ENCODE data around the gene PGM3. TPM values are rescaled to one million over a fixed set of nuclear protein-coding genes. Genes with fewer than 3 reads are reported as not detected.

PGM3 gene
- total RNA-seq, 1 experiment from 2014 or later: 17.0 TPM

GRCh38 chr6:83126807-83127206 is 66.3 kb downstream of the PGM3 start:
- no peak for ATAC-seq
- H2AFZ ChIP-seq (ENCODE audit: low read length): no peak overlapping the region
- H3K27ac ChIP-seq (ENCODE audit: low read length): no peak overlapping the region
- H3K4me1 ChIP-seq (ENCODE audit: insufficient read depth, low read length): no peaks in the 10 kb centered on the region
- H3K36me3 ChIP-seq (ENCODE audit: low read depth, low read length): no peaks in the 10 kb centered on the region
- H3K27me3 ChIP-seq (ENCODE audit: low read length): no peaks in the 10 kb centered on the region
- ChIA-PET POLR2A (ENCODE audit: unreplicated experiment) (no interaction called here), CTCF (interaction anchor here (0.6 kb wide), 1 partner anchor 8 kb away, joined by 4 read pairs; no protein-coding TSS in a partner anchor)
- DNase-seq: no peak
- H3K9me2 ChIP-seq (replicated peaks; ENCODE audit: low read length): no peaks in the 10 kb centered on the region
- H3F3A ChIP-seq (ENCODE audit: low read length, unreplicated experiment): no peaks in the 10 kb centered on the region
- no TSS peak for BruUV-seq (replicated peaks)
- no peak overlapping the region for H3K4me3 ChIP-seq (ENCODE audit: low read length)
- no peaks in the 10 kb centered on the region for H3K9me3 ChIP-seq (ENCODE audit: low read length)
- no peak overlapping the region for H3K9ac ChIP-seq (ENCODE audit: low read length)
- intact Hi-C loops (cut with micrococcal nuclease): no loop called here
- no peak overlapping the region for H3K4me2 ChIP-seq (ENCODE audit: low read length)
- TF ChIP-seq EZH2 (IDR thresholded peaks at IDR 0.05; ENCODE audit: low read length, unreplicated experiment) (no peak), CTCF (conservative IDR thresholded peaks at IDR 0.05; ENCODE audit: low read depth, low read length) (no peak)
- H4K20me1 ChIP-seq (ENCODE audit: low read length): no peaks in the 10 kb centered on the region
- no peaks in the 10 kb centered on the region for H3K79me2 ChIP-seq (ENCODE audit: low read length)

DNA sequence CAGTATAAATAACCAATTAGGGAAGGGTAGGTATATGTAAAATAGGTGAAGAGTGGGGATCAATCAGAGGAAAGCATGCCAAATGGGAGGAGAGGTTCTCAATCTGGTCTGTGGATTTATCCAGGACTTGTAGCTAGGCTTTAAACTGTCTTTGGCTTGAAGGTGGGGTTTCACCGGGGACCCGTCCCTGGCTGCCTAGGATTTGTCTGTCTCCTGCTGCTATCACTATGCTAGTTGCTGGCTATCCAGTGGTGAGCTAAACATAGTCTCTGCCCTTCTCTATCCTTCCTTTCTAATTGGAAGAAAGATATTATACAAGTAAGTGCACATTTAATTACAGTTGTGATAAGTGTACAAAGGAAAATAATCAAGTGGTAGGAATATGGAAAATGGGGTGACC is 66.8 kb downstream of the PGM3 start:
- Histone ChIP-seq H3K4me1 (ENCODE audit: insufficient read depth, low read length) (no peaks in the 10 kb centered on the region), H4K20me1 (ENCODE audit: low read length) (no peaks in the 10 kb centered on the region), H3K36me3 (ENCODE audit: low read depth, low read length) (no peaks in the 10 kb centered on the region), H3K27me3 (ENCODE audit: low read length) (no peaks in the 10 kb centered on the region), H3K4me2 (ENCODE audit: low read length) (no peak overlapping the region), H3K9ac (ENCODE audit: low read length) (no peak overlapping the region), H2AFZ (ENCODE audit: low read length) (no peak overlapping the region), H3K9me2 (replicated peaks; ENCODE audit: low read length) (no peaks in the 10 kb centered on the region), H3K79me2 (ENCODE audit: low read length) (no peaks in the 10 kb centered on the region), H3F3A (ENCODE audit: low read length, unreplicated experiment) (no peaks in the 10 kb centered on the region), H3K27ac (ENCODE audit: low read length) (no peak overlapping the region), H3K9me3 (ENCODE audit: low read length) (no peaks in the 10 kb centered on the region), H3K4me3 (ENCODE audit: low read length) (no peak overlapping the region)
- no TSS peak for BruUV-seq (replicated peaks)
- no peak for DNase-seq
- no peak for TF ChIP-seq EZH2phosphoT487 (IDR thresholded peaks at IDR 0.05; ENCODE audit: borderline replicate concordance, low read length)
- TF ChIP-seq EZH2 (IDR thresholded peaks at IDR 0.05; ENCODE audit: low read length, unreplicated experiment): no peak
- no peak for TF ChIP-seq CTCF (conservative IDR thresholded peaks at IDR 0.05; ENCODE audit: low read depth, low read length)
- intact Hi-C loops (cut with micrococcal nuclease): no loop called here
- ChIA-PET CTCF (interaction anchor here (0.6 kb wide), 1 partner anchor 8 kb away, joined by 4 read pairs; no protein-coding TSS in a partner anchor), POLR2A (ENCODE audit: unreplicated experiment) (no interaction called here)
- no peak for ATAC-seq

GRCh38 chr6:83125425-83125824 is 67.6 kb downstream of the PGM3 start:
- ChIA-PET CTCF (no interaction called here), POLR2A (ENCODE audit: unreplicated experiment) (no interaction called here)
- no TSS peak for BruUV-seq (replicated peaks)
- no peaks in the 10 kb centered on the region for H3K36me3 ChIP-seq (ENCODE audit: low read depth, low read length)
- H3K9ac ChIP-seq (ENCODE audit: low read length): no peak overlapping the region
- ATAC-seq: no peak
- no peaks in the 10 kb centered on the region for H3K27me3 ChIP-seq (ENCODE audit: low read length)
- no peak overlapping the region for H3K4me2 ChIP-seq (ENCODE audit: low read length)
- no peak for TF ChIP-seq CTCF (conservative IDR thresholded peaks at IDR 0.05; ENCODE audit: low read depth, low read length)
- TF ChIP-seq EZH2 (IDR thresholded peaks at IDR 0.05; ENCODE audit: low read length, unreplicated experiment): no peak
- TF ChIP-seq EZH2phosphoT487 (IDR thresholded peaks at IDR 0.05; ENCODE audit: borderline replicate concordance, low read length): no peak
- H3K4me1 ChIP-seq (ENCODE audit: insufficient read depth, low read length): no peaks in the 10 kb centered on the region
- no peaks in the 10 kb centered on the region for H3F3A ChIP-seq (ENCODE audit: low read length, unreplicated experiment)
- no peaks in the 10 kb centered on the region for H3K9me3 ChIP-seq (ENCODE audit: low read length)
- H2AFZ ChIP-seq (ENCODE audit: low read length): no peak overlapping the region
- no peak for DNase-seq
- no peaks in the 10 kb centered on the region for H3K79me2 ChIP-seq (ENCODE audit: low read length)
- no peak overlapping the region for H3K27ac ChIP-seq (ENCODE audit: low read length)
- H4K20me1 ChIP-seq (ENCODE audit: low read length): no peaks in the 10 kb centered on the region
- no peaks in the 10 kb centered on the region for H3K9me2 ChIP-seq (replicated peaks; ENCODE audit: low read length)
- intact Hi-C loops (cut with micrococcal nuclease): no loop called here
- no peak overlapping the region for H3K4me3 ChIP-seq (ENCODE audit: low read length)
